BLaER1 treated with 17β-estradiol and CSF1 and Interleukin-3, amounts not matched to agents 10 nM and 100 nM (cell line): Measurements from ENCODE around the gene PARD3.

Experiments
- H3K27ac ChIP-seq, 11 experiments: shearing (Covaris generic); formaldehyde crosslinking; 2 replicates each; pipeline ENCODE4 v1.8.1; 2022
- H3K27me3 ChIP-seq, 11 experiments: shearing (Covaris generic); formaldehyde crosslinking; 2 replicates each; pipeline ENCODE4 v1.8.1; 2022
- H3K36me3 ChIP-seq, 11 experiments: shearing (Covaris generic); formaldehyde crosslinking; 2 replicates each; pipeline ENCODE4 v1.8.1; 2022
- H3K4me1 ChIP-seq, 10 experiments: shearing (Covaris generic); formaldehyde crosslinking; 2 replicates each; pipeline ENCODE4 v1.8.1; 2022
- H3K4me2 ChIP-seq, 11 experiments: shearing (Covaris generic); formaldehyde crosslinking; 2 replicates each; pipeline ENCODE4 v1.8.1; 2022
- H3K4me3 ChIP-seq, 10 experiments: shearing (Covaris generic); formaldehyde crosslinking; 2 replicates each; pipeline ENCODE4 v1.8.1; 2022
- H3K9ac ChIP-seq, 11 experiments: shearing (Covaris generic); formaldehyde crosslinking; 2 replicates each; pipeline ENCODE4 v1.8.1; 2022
- H3K9me3 ChIP-seq, 11 experiments: shearing (Covaris generic); formaldehyde crosslinking; replicated peaks in 1 of 11; 2 replicates each; pipeline ENCODE4 v1.8.1; 2022
- H4K20me1 ChIP-seq, 11 experiments: shearing (Covaris generic); formaldehyde crosslinking; 2 replicates each; pipeline ENCODE4 v1.8.1; 2022
- Cebpa-rat ChIP-seq, 11 experiments: shearing (Covaris generic); IDR thresholded peaks; 2 replicates each; pipeline ENCODE4 v1.8.1; 2022

PARD3 gene

GRCh38 chr10:34641913-34642558 lies 173.1 kb downstream of the PARD3 start:
- no peaks in the 10 kb centered on the region for H3K9me3 ChIP-seq
- H4K20me1 ChIP-seq = peaks cover 0 to 51% (median 11%) of the 10 kb centered on the region in 11 experiments; a peak in 12 of 22 replicates
- no peak overlapping the region for H3K4me3 ChIP-seq
- H3K4me1 ChIP-seq = peaks cover 5 to 97% (median 82%) of the 10 kb centered on the region in 10 experiments
- H3K27ac ChIP-seq = peak overlapping the region in 2 of 11 experiments; percentile 4 to 20; a peak in 2 of 22 replicates
- H3K27me3 ChIP-seq = no peaks in the 10 kb centered on the region
- no peaks in the 10 kb centered on the region for H3K36me3 ChIP-seq
- TF ChIP-seq Cebpa-rat (IDR thresholded peaks at IDR 0.05) = no peak
- H3K9ac ChIP-seq = no peak overlapping the region
- peak overlapping the region in 8 of 11 experiments; percentile 29 to 76 (median 66); a peak in 15 of 22 replicates for H3K4me2 ChIP-seq

GRCh38 chr10:34641147-34641912 lies 173.8 kb downstream of the PARD3 start:
- H3K4me3 ChIP-seq = no peak overlapping the region
- no peaks in the 10 kb centered on the region for H3K36me3 ChIP-seq
- no peak overlapping the region for H3K9ac ChIP-seq
- no peak overlapping the region; a peak in 1 of 22 replicates for H3K27ac ChIP-seq
- peaks cover 0 to 58% (median 6%) of the 10 kb centered on the region in 11 experiments; a peak in 11 of 22 replicates for H4K20me1 ChIP-seq
- no peak for TF ChIP-seq Cebpa-rat (IDR thresholded peaks at IDR 0.05)
- H3K4me2 ChIP-seq = peak overlapping the region in 8 of 11 experiments; percentile 29 to 76 (median 66); a peak in 16 of 22 replicates
- H3K9me3 ChIP-seq = no peaks in the 10 kb centered on the region
- peaks cover 12 to 100% (median 87%) of the 10 kb centered on the region in 10 experiments for H3K4me1 ChIP-seq
- no peaks in the 10 kb centered on the region for H3K27me3 ChIP-seq

- no peak overlapping the region for H3K9ac ChIP-seq
- peaks cover 19 to 82% (median 71%) of the 10 kb centered on the region in 10 experiments for H3K4me1 ChIP-seq
- peaks cover 0 to 10% (median 3%) of the 10 kb centered on the region in 11 experiments; a peak in 6 of 22 replicates for H3K9me3 ChIP-seq
- no peaks in the 10 kb centered on the region for H3K27me3 ChIP-seq
- peaks cover 0 to 47% (median 6%) of the 10 kb centered on the region in 11 experiments; a peak in 10 of 22 replicates for H4K20me1 ChIP-seq
- H3K4me3 ChIP-seq = no peak overlapping the region
- H3K36me3 ChIP-seq = peaks cover 0 to 15% (median 0%) of the 10 kb centered on the region in 11 experiments; a peak in 2 of 22 replicates
- no peak for TF ChIP-seq Cebpa-rat (IDR thresholded peaks at IDR 0.05)
- peak overlapping the region in 10 of 11 experiments; percentile 2 to 86 (median 62); a peak in 14 of 22 replicates for H3K4me2 ChIP-seq
- peak overlapping the region in 3 of 11 experiments; percentile 10 to 39 (median 11); a peak in 2 of 22 replicates for H3K27ac ChIP-seq
Measured at GRCh38 chr10:34638406-34639054, 176.6 kb downstream of the PARD3 start.

GRCh38 chr10:34637418-34637911 lies 177.6 kb downstream of the PARD3 start:
- H3K4me3 ChIP-seq = no peak overlapping the region
- no peak overlapping the region for H3K27ac ChIP-seq
- H3K9ac ChIP-seq = no peak overlapping the region
- peaks cover 0 to 15% (median 0%) of the 10 kb centered on the region in 11 experiments; a peak in 2 of 22 replicates for H3K36me3 ChIP-seq
- peak overlapping the region; percentile 70 to 87 (median 79) for H3K4me2 ChIP-seq
- H3K9me3 ChIP-seq = peaks cover 0 to 10% (median 3%) of the 10 kb centered on the region in 11 experiments; a peak in 6 of 22 replicates
- peaks cover 19 to 71% (median 60%) of the 10 kb centered on the region in 10 experiments for H3K4me1 ChIP-seq
- TF ChIP-seq Cebpa-rat (IDR thresholded peaks at IDR 0.05) = no peak
- H4K20me1 ChIP-seq = peaks cover 0 to 36% (median 6%) of the 10 kb centered on the region in 11 experiments; a peak in 8 of 22 replicates
- no peaks in the 10 kb centered on the region for H3K27me3 ChIP-seq

- H3K4me3 ChIP-seq = no peak overlapping the region
Measured at GRCh38 chr10:34635111-34635510, 180.0 kb downstream of the PARD3 start.

GRCh38 chr10:34633374-34633773 lies 181.7 kb downstream of the PARD3 start:
- no peak for TF ChIP-seq Cebpa-rat (IDR thresholded peaks at IDR 0.05)
- Histone ChIP-seq H3K36me3 (peaks cover 0 to 15% (median 0%) of the 10 kb centered on the region in 11 experiments; a peak in 2 of 22 replicates), H3K4me1 (peaks cover 19 to 33% (median 28%) of the 10 kb centered on the region in 10 experiments), H3K27me3 (no peaks in the 10 kb centered on the region), H3K4me3 (no peak overlapping the region), H3K9ac (no peak overlapping the region), H4K20me1 (peaks cover 0 to 26% (median 6%) of the 10 kb centered on the region in 11 experiments; a peak in 7 of 22 replicates), H3K27ac (no peak overlapping the region), H3K4me2 (no peak overlapping the region), H3K9me3 (peaks cover 0 to 10% (median 3%) of the 10 kb centered on the region in 11 experiments; a peak in 6 of 22 replicates)

More at GRCh38 chr10:34635111-34635510, 180.0 kb downstream of the PARD3 start:
- peaks cover 0 to 28% (median 6%) of the 10 kb centered on the region in 11 experiments; a peak in 8 of 22 replicates for H4K20me1 ChIP-seq
- TF ChIP-seq Cebpa-rat (IDR thresholded peaks at IDR 0.05) = peak in 1 of 11 experiments; percentile 63; a peak in 1 of 22 replicates
- H3K4me2 ChIP-seq = peak overlapping the region in 2 of 11 experiments; percentile 79; a peak in 1 of 22 replicates
- no peak overlapping the region for H3K9ac ChIP-seq
- no peaks in the 10 kb centered on the region for H3K27me3 ChIP-seq
- peaks cover 19 to 50% (median 43%) of the 10 kb centered on the region in 10 experiments for H3K4me1 ChIP-seq
- H3K27ac ChIP-seq = no peak overlapping the region
- H3K9me3 ChIP-seq = peaks cover 0 to 10% (median 3%) of the 10 kb centered on the region in 11 experiments; a peak in 6 of 22 replicates
- H3K36me3 ChIP-seq = peaks cover 0 to 15% (median 0%) of the 10 kb centered on the region in 11 experiments; a peak in 2 of 22 replicates

GRCh38 chr10:34629084-34629483 lies 186.0 kb downstream of the PARD3 start:
- Histone ChIP-seq H3K27ac (no peak overlapping the region), H3K4me2 (no peak overlapping the region), H3K36me3 (peaks cover 0 to 4% (median 0%) of the 10 kb centered on the region in 11 experiments; a peak in 1 of 22 replicates), H3K4me3 (no peak overlapping the region), H3K4me1 (peaks cover 0 to 27% (median 20%) of the 10 kb centered on the region in 10 experiments; a peak in 16 of 20 replicates), H3K9me3 (no peaks in the 10 kb centered on the region), H3K27me3 (no peaks in the 10 kb centered on the region), H4K20me1 (peaks cover 0 to 21% (median 0%) of the 10 kb centered on the region in 11 experiments; a peak in 5 of 22 replicates), H3K9ac (no peak overlapping the region)
- TF ChIP-seq Cebpa-rat (IDR thresholded peaks at IDR 0.05) = no peak
